ENCODE results near the gene CEP104.
A peak's percentile ranks its signal among the peaks of the same experiment; 100 is the strongest.
"Not testable (repeated sequence)": the region's sequence is repeated elsewhere in the genome, so short reads cannot be mapped to it uniquely, and the experiment has no call there.

Gene CEP104

DNA sequence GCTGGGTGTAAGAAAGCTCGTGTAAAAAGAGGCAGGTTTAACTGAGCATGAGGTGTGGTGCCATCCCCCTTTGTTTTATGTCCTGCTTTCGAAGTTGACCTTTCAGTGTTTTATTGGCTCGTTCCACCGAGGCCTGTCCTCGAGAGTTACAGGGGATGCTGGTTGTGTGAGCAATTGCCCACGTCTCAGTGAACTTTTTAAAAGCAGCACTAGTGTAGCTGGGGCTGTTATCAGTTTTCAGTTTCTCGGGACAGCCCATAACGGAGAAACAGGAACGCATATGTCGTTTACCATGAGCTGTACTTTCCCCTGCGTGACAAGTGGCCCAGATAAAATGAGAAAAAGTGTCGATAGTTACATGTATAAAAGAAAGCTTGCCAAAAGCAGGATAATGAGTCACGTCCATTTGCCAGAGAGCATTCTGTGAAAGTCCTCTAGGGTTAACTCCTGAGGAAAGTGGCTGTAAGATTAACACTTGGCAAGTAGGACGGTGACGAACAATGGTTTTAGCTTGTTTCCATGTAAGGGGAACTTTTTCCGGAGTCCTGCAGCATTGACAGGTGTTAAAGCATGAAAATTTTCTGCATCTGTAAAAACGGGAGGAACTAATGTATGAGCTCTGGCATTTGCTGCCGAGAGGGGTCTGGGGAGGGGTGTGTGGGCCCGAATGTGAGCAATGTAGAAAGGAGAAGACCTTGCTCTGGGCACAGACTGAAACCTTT lies 52.9 kb downstream of the CEP104 start:
- no peak for DNase-seq (ENCODE audit: low read depth in 3 of 3, low spot score in 1 of 3)

DNA sequence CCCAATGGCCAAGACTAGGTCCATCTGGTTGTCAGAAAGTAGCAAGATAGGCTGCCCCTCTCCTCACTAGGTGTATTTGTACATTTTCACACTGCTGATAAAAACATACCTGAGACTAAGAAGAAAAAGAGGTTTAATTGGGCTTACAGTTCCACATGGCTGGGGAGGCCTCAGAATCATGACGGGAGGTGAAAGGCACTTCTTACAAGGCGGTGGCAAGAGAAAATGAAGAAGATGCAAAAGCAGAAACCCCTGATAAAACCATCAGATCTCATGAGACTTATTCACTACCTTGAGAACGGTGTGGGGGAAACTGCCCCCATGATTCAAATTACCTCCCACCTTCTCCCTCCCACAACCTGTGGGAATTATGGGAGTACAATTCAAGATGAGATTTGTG lies 56.2 kb downstream of the CEP104 start:
- DNase-seq (ENCODE audit: low read depth in 3 of 3, low spot score in 1 of 3): not testable (repeated sequence)

DNA sequence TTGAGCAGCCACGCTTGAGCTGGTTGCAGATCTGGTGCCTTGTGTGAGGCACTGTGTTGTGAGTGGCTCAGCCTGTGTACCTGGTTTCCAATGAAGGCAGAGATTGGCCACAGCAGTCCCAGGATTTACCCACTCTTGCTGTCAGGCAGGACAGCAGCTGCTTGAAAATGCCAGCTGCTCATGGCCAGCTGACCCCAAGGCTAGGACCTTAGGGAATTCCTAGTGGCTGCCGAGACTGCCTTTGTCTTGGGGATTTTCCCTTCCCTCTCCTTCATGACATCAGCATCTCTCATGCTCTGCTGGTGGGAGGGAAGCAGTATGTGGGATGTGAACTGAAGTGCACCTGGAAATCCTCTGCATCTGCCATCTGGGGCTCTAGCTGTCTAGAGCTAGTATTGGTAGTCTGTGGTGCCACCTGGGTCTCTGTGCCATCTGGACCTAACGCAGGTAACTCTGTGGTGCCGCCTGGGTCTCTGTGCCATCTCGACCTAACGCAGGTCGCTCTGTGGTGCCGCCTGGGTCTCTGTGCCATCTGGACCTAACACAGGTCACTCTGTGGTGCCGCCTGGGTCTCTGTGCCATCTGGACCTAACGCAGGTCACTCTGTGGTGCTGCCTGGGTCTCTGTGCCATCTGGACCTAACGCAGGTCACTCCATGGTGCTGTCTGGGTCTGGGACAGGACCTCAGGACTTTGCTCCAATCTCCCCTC lies 56.9 kb downstream of the CEP104 start:
- no peak for DNase-seq (ENCODE audit: low read depth in 3 of 3, low spot score in 1 of 3)

DNA sequence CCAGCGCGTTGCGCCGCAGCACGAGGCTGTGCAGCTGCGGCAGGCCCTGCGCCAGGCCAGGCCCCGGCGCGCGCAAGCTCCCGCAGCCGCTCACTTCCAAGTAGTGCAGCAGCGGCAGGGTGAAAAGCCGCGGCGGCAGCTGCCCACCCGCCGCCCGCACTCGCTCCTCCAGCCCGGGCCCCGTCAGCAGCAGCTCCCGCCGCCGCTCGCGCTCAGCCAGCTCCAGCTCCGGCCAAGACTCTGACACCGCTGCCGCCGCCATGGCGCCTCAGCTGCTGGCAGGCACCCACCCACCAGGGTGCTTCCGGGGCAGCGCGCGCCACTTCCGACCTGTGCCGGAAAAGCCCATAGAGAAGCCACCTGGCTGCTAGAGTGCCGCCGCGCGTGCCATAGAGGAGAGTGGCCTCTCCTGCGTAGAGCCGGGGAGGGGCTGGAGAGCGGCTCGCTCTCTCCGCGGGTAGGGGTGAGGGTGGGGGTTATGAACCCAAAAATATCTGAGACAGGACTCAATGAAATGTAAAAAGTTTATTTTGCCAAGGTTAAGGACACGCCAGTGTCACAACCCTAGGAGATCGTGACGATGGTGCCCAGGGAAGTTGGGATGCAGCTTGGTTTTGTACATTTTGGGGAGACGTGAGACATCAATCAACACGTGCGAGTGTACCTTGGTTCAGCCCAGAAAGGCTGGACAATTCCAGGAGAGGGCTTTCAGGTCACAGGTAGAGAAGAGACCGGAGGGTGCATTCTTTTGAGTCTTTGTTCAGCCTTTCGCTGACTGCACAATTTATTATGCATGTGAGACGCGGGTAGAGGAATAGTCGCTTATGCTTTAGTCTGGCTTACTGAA lies 60.6 kb downstream of the CEP104 start, which contains the start of gene LRRC47:
Gene LRRC47, minus strand, starts transcription at position 284 of the 847 bp plus-strand sequence. Its CDS starts 22 bp downstream, at position 262.
- peak; percentile 80 to 91 (median 85) for DNase-seq (ENCODE audit: low read depth in 3 of 3, low spot score in 1 of 3)

DNA sequence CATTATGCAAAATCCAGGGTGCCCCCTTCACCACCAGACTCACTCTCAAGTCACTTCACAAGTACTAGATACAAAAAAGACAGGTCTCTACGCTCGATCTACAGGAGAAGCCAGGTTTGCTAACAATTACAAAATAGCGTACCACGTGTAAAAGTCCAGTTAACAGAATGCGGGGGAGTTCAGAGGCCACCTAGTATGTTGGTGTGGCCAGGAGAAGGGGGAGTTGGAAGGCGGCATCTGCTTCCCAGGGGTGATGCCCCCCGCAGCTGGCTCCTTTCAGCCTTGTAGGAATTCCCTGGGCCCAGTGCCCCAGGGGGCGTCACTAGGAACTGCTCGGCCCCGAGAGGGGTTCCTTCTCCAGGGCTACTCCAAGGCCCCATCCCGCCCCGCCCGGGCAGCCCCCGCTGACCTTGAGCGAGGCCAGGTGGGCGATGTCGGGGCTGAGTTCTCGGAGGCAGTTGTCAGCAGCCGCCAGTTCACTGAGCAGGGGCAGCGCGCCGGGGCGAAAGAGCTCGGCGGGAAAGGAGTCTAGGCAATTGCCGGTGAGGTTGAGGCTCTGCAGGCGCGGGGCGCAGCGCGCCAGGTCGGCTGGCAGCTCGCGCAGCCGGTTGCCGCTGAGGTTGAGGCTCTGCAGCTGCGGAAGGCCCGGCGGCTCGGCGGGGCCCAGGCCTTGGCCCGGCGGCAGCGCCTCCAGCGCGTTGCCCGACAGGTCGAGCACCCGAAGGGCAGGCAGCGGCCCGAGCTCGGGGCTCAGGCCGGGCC lies 61.4 kb downstream of the CEP104 start:
- DNase-seq (ENCODE audit: low read depth in 3 of 3, low spot score in 1 of 3): no peak

DNA sequence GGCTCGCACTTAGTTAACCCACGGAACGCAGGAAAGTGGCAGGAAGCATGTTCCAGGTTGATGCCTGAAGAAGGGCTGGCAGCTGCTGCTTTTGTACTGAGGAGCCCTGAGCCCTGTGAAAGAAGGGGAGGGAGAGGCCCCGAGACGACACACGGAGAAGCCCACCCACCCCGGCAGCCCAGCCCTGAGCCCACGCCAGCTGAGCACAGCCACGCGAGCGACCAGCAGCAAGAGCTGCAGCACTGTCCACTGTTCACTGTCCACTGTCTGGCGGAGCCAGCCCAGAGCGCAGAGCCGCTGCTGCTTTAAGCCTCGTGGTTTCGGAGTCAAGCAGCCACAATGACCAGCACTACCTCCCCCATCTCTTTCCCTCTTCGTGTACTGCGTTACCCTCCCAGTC lies 66.1 kb downstream of the CEP104 start:
- no peak for DNase-seq (ENCODE audit: low read depth in 3 of 3, low spot score in 1 of 3)

DNA sequence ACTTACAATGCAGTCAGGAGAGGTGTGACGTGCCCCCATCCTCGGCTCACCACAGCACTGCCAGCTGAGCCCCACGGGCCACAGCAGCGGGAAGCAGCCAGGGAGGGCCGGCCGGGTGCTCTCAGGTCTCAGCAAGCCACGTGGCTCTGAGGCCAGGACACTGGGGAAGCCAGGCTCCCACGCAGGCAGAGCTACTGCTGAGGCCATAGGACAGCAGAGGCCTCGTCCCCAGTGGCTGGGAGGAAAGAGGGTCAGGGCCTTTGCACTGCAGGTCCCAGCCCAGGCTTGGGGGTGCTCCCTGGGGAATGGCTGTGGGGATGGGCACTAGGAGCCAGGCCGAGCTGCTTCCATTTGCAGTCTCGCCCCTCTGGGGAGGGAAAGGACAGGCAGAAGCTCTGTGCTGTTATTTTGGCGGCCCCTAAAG lies 66.5 kb downstream of the CEP104 start:
- no peak for DNase-seq (ENCODE audit: low read depth in 3 of 3, low spot score in 1 of 3)

DNA sequence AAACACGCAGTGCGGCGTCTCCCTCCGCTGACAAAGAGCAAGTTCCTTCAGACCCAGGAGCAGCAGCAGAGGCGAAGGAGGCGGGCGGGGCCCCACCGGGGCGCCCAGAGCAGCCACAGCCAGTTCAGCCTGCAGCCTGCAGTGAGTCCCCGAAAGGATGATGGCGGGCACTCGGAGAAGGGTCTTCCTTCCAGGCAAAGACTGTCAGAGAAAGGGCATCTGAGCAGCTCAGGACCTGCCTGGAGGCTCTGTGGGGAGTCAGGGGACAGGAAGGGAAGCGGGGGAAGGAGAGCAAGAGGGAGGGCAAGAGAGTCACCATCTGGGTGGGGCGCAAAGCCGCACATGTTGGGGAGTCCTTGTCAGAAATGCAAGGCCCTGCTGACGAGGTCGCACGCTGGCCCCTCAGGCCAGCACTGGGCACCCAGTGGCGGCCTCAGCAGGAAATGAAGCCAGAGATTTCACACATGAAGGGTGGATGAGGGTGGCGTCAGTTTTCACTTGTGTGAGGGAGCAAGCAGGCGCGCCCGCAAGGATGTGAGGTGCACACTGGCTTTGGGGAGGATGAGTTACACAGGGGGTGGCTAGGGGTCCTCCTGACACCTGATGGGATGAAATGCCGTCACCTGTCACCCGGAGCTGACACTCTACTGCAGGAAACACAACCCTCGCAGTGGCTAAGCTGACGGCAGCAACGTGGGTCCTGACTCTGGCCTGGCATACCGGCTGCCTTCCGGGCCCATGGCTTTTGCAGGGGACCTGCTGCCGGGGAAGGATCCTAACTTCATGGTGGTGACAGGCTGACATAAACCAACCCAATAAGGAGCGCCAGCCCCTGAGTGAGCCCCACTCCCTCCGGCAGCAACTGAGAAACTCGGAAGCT lies 67.3 kb downstream of the CEP104 start:
- no peak for DNase-seq (ENCODE audit: low read depth in 3 of 3, low spot score in 1 of 3)

DNA sequence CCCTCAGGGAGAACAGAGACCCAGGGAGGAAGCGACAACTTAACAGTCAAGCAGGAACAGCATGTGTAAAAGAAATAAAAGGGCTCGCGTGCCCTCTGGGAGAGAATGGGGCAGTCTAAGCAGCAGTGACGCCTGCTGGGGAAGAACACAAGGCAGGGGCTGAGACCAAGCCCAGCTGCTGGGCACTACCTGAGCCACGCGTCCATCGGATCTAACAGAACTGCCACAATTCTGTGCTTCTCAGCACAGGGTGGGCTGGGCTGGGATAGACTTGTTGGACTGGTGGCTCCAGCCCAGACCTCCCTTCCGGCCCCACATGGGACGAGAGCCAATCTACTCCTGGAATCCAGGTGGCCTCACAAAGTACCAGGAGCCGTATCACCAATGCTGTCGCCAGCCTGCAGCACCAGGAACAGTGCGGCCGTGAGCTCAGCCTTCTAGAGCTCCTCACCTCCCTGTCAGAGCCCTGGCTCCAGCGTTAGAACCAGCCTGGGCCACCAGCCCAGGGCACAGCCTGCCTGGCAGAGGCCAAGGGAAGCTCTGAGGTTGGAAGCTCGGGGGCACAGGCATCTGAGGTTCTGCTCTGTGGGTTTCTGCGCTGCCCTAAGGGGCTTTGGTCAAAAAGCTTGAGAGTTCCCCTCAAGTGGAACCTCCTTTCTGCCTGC lies 68.1 kb downstream of the CEP104 start:
- DNase-seq (ENCODE audit: low read depth in 3 of 3, low spot score in 1 of 3): no peak

DNA sequence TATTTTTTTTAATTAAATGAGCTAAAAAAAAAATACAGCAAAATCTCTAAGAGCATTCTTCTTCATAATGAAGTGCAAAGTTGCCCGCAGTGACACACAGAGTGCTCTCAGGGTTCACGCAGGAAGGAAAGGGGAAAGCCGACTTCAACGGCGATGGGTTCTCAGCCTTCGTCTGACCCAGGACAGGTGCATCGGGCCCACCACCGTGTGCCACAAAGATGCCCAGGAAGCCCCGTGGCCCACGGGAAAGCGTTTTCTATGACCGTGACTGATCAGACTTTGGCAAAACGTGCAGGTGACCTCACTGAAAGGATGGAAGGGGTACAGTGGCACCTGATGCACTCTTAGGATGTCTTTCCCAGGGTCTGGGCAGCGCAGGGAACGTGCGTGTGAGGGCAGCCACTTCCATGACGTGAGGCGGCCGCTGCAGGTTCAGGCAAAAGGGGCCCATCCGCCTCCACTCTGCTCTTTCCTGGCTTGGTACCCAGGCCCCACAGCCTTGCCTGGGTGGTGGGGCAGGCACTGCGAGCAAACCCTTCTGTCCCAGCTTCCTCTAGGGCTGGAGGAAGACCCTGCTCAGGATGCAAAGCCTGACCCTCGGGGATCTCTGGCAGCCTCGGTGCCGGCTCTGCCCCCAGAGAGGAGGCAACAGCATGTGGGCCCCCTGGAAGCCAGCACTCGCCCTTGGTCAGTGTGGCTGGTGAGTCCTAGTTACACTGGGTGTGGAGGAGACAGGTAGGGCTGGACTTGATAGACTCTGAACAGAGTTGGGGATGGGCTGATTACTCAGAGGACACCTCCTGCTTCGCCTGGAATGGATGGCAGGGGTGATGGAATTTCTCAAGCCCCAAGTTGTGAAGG lies 69.0 kb downstream of the CEP104 start:
- DNase-seq (ENCODE audit: low read depth in 3 of 3, low spot score in 1 of 3): no peak

DNA sequence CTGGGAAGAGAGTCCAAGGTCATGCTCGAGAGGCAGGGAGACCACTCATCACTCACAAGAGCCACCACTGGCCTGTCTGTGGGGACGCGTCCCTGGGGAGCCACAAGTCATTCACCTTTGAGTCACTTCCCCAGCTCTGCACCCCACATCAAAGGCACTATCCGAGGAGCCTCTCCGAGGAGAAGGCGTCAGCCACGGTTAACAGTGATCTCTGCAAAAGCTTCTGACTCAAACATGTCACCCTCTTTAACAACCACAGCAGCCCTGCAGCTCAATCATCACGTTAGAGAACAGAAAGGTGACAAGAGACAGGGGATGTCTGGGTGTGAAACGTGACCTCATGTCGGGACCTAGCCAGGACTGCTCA lies 69.7 kb downstream of the CEP104 start:
- DNase-seq (ENCODE audit: low read depth in 3 of 3, low spot score in 1 of 3): no peak

DNA sequence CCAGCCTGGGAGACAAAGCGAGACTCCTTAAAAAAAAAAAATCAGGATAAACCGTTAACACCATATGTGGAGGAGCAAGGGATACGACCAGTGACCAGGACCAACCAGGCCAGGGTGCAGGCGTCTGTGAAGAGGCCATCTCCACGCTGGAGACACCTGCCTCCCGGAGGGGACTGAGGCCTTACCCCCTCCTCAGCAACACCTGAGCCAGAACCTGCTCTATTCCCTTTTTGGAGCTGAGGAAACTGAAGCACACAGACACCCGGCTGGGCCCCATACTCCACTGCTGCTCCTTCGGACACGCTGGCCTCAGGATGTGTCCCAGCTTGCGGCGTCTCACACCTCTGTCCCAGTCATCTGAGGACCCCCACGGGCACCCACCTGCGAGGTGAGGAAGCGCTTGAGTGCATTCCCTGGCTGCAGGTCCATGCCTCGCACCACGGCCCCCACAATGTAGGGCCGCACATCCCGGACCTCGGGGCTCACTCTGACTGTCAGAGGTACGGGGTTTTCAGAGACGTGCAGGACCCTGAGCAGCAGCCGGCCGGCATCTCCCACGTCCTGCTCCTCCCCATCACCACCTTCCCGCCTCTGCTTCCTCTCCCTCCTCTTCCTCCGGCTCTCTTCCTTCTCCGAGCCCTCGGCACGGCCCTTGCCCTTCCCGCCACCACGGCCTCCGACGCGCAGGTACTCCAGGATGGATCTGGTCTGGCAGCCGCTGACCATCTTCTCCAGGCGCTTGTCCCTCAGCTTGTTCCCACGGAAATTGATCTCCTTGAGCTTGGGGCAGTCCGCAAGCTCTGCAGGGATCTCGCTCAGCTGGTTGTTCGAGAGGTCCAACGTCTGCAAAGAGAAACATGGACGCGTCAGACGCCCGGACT lies 70.3 kb downstream of the CEP104 start:
- no peak for DNase-seq (ENCODE audit: low read depth in 3 of 3, low spot score in 1 of 3)

DNA sequence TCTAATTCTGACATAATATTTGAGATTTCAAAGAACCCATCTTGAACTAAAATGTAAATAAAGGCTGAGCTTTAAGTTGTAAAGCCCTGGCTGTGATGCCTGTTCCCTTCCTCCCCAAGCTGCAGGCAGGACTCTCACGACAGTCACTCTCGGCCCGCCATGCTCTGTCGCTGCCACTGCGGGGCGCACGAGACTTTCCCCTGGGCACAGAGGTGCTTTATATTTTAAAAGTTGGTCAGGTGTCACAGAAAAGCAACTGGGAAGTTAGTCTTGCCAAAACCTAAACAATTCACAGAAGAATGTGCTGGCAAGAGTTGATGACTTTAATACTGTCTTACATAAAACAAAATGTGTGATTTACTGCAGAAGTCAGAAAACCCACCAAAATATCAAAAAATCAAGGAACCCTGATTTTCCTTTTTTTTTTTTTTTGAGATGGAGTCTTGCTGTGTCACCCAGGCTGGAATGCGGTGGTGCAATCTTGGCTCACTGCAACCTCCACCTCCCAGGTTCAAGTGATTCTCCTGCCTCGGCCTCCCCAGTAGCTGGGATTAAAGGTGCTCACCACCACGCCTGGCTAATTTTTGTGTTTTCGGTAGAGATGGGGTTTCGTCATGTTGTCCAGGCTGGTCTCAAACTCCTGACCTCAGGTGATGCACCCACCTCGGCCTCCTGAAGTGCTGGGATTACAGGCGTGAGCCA lies 71.4 kb downstream of the CEP104 start:
- no peak for DNase-seq (ENCODE audit: low read depth in 3 of 3, low spot score in 1 of 3)

DNA sequence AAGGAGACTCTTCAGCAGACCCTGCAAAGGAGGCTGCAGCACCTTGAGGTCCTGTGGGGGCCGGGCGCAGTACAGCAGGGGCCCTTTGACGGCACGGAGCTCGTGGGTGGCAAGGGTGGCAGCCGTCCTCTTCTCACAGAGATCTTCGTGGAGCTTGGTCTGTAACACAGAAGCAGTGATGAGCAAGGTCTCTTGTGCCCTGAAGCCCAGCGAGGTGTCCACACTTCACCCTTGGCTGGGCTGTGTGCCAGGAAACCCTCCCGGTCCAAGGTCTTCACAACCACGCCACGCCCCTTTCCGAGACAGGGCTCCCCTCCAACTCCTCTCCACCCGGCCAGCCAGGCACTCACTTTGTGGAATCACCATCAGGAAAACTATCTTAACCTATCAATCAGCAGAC lies 72.0 kb downstream of the CEP104 start:
- DNase-seq (ENCODE audit: low read depth in 3 of 3, low spot score in 1 of 3): no peak

DNA sequence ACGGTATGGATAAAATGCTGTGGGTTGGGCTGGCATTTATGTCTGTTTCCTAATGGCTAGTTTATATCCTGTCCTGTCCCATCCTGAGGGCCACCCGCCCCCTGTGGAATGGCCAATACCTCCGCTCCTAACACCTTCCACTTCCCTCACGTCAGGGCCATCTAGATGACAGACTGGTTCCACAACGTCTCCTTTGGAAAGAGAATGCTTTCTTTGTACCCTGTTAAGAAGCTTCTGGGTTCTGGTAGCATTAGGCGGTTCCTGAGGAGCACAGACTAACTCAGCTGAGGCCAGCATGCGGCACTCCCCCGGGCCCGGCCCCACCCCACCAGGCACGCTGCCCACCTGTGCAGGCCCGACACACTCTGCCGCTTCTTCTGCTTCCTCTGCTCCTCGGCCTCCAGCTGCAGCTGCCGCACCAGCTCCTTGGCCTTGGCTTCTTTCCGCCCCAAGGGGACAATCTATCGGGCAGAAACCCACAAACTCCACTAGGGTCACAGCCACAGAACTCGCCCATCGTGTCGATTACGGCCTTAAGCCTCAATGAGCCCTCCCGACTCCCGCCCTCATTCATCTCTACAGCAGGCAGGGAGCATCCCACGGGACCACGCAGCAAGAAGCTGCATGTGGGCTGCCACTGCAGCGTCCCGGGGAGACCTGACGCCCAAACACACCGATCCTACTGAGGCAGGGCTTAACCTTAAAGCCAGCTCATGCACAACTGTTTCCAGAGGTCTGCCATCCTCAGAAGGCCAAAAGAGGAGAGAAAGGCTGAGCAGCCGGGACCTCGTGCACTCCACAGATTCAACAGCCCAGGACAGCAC lies 73.1 kb downstream of the CEP104 start:
- no peak for DNase-seq (ENCODE audit: low read depth in 3 of 3, low spot score in 1 of 3)

DNA sequence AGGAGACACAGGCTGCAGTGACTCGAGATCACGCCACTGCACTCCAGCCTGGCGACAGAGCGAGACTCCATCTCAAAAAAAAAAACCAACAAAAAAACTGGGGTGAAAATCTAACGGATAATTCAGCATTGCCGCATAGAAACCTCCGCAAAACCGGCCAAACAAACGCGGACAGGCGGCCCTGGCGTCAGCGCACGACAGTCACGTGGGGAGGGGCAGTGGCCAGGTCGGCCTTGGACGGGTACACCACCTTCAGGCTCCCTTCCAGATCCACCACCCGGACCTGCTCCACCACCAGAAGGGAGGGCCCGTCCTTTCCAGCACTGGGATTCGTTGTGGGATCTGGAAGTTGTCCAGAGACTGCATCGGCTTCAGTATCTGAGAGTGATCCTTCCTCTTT lies 76.1 kb downstream of the CEP104 start:
- DNase-seq (ENCODE audit: low read depth in 3 of 3, low spot score in 1 of 3): no peak
